Endothelial cell of umbilical vein (primary cell): ENCODE results near the gene GDF2.

ENCODE experiments used
- EZH2 ChIP-seq: IDR thresholded peaks from 2 replicates; pipeline ENCODE4 v1.6.1; 2012; ENCODE audit warnings: borderline replicate concordance, low read depth, mild to moderate bottlenecking, moderate library complexity, low read length, inconsistent platforms; ENCODE audit not compliant: severe bottlenecking
- TF ChIP-seq, protein P1 (sequence below), 2 donors: IDR thresholded peaks; 1 replicate in 1 of 2; 2 replicates in 1 of 2; pipeline ENCODE4 v1.5.1; 2011; ENCODE audit warnings: low read length in 2 of 2, mild to moderate bottlenecking in 2 of 2, moderate library complexity in 2 of 2, control low read depth in 1 of 2, inconsistent platforms in 1 of 2, low read depth in 1 of 2; ENCODE audit not compliant: insufficient read depth in 1 of 2; ENCODE audit errors: extremely low read depth in 1 of 2

DNA sequence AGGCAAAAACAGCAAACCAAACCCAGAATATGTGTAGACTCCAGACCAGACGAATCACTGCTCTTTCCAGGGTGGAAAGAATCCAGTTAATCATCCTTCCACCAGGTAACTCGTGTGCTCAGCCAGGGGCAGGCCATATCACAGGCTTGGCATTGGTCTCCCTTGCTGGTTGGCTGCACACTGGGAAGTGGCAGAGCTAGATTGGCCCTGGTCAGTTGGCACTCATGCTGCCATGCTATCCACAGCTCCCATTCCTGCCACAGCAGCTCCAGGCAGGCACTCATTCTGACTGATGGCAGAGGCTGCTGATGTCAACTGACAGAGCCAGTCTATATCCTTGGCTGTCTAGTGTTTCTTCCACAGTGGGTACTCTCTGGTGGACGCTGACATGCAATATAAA lies 31.9 kb upstream of the GDF2 start:
- TF ChIP-seq, protein P1, sequence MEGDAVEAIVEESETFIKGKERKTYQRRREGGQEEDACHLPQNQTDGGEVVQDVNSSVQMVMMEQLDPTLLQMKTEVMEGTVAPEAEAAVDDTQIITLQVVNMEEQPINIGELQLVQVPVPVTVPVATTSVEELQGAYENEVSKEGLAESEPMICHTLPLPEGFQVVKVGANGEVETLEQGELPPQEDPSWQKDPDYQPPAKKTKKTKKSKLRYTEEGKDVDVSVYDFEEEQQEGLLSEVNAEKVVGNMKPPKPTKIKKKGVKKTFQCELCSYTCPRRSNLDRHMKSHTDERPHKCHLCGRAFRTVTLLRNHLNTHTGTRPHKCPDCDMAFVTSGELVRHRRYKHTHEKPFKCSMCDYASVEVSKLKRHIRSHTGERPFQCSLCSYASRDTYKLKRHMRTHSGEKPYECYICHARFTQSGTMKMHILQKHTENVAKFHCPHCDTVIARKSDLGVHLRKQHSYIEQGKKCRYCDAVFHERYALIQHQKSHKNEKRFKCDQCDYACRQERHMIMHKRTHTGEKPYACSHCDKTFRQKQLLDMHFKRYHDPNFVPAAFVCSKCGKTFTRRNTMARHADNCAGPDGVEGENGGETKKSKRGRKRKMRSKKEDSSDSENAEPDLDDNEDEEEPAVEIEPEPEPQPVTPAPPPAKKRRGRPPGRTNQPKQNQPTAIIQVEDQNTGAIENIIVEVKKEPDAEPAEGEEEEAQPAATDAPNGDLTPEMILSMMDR (IDR thresholded peaks at IDR 0.05; ENCODE audit: extremely low read depth in 1 of 2, insufficient read depth in 1 of 2, low read depth in 1 of 2, low read length in 2 of 2) = no peak
- TF ChIP-seq EZH2 = no peak
